CD4-positive, alpha-beta memory T cell (primary cell): ENCODE data around the gene ATP6V1G1. TPM values are rescaled to one million over a fixed set of nuclear protein-coding genes. Genes with fewer than 3 reads are reported as not detected.

Experiments used
- CTCF ChIA-PET: fragments of 350-600 bp; sonication (Branson Sonifier 250); formaldehyde crosslinking; loops from one replicate; lab custom pipeline; 2021; ENCODE audit warnings: inconsistent platforms; ENCODE audit not compliant: partially characterized antibody; lab: Charles Lee
- POLR2A ChIA-PET: fragments of 350-600 bp; sonication (Branson Sonifier 250); formaldehyde crosslinking; loops from one replicate; lab custom pipeline; 2021; ENCODE audit not compliant: partially characterized antibody; lab: Charles Lee
- DNase-seq, 5 donors: peaks; one replicate each; pipeline versions ENCODE4 v3.0.0 to v3.0.0-alpha.2; 2020 to 2022; ENCODE audit warnings: mixed read lengths in 1 of 5
- H3K27ac ChIP-seq: one replicate; pipeline ENCODE4 v1.7.0; 2013; ENCODE audit warnings: low read depth, low read length
- H3K27me3 ChIP-seq: 2 replicates; pipeline ENCODE4 v1.7.0; 2013; ENCODE audit warnings: mild to moderate bottlenecking, low read length, moderate library complexity; ENCODE audit not compliant: insufficient read depth
- H3K36me3 ChIP-seq: 2 replicates; pipeline ENCODE4 v1.7.0; 2013; ENCODE audit warnings: mild to moderate bottlenecking, low read length, moderate library complexity; ENCODE audit not compliant: insufficient read depth
- H3K4me1 ChIP-seq: 2 replicates; pipeline ENCODE4 v1.7.0; 2013; ENCODE audit warnings: mild to moderate bottlenecking, low read length, moderate library complexity; ENCODE audit not compliant: insufficient read depth
- H3K4me3 ChIP-seq, 2 donors: one replicate each; pipeline ENCODE4 v1.7.0; 2013; ENCODE audit warnings: low read length in 2 of 2, mild to moderate bottlenecking in 1 of 2
- H3K9me3 ChIP-seq, 2 donors: one replicate each; pipeline ENCODE4 v1.7.0; 2013; ENCODE audit warnings: low read length in 2 of 2, control low read depth in 1 of 2; ENCODE audit not compliant: control insufficient read depth in 1 of 2
- H3K27ac Mint-ChIP-seq, 7 donors: one replicate each; pipeline ENCODE4 v1.8.0; 2020 to 2021; ENCODE audit warnings: mixed read lengths in 7 of 7, mild to moderate bottlenecking in 6 of 7, inconsistent platforms in 3 of 7, moderate library complexity in 3 of 7
- H3K27me3 Mint-ChIP-seq, 2 donors: one replicate each; pipeline ENCODE4 v1.8.0; 2020 to 2021; ENCODE audit warnings: mixed read lengths in 2 of 2
- H3K36me3 Mint-ChIP-seq, 2 donors: one replicate each; pipeline ENCODE4 v1.8.0; 2020 to 2021; ENCODE audit warnings: mixed read lengths in 2 of 2, inconsistent platforms in 1 of 2, mild to moderate bottlenecking in 1 of 2
- H3K4me1 Mint-ChIP-seq, 4 donors: one replicate each; pipeline ENCODE4 v1.8.0; 2020 to 2021; ENCODE audit warnings: mixed read lengths in 4 of 4, mild to moderate bottlenecking in 1 of 4
- H3K4me3 Mint-ChIP-seq, 8 donors: one replicate each; pipeline ENCODE4 v1.8.0; 2020 to 2021; ENCODE audit warnings: mixed read lengths in 8 of 8, mild to moderate bottlenecking in 7 of 8, moderate library complexity in 6 of 8, inconsistent platforms in 3 of 8
- H3K9me3 Mint-ChIP-seq, 8 donors: one replicate each; pipeline ENCODE4 v1.8.0; 2020 to 2021; ENCODE audit warnings: mixed read lengths in 8 of 8, mild to moderate bottlenecking in 5 of 8, inconsistent platforms in 3 of 8, moderate library complexity in 1 of 8
- intact Hi-C: fragments of 100-400 bp; cut with micrococcal nuclease; formaldehyde crosslinking; loops from one replicate; pipeline ENCODE4 v1.15.1; 2023
- polyA plus RNA-seq, 2 donors: library from polyadenylated mRNA; unstranded; fragments of 300-500 nt; fragmentation: Illumina TruSeq; gene quantifications; one replicate each; pipeline ENCODE4 v1.2.3, GENCODE V29; 2021
- total RNA-seq, 2 experiments: library from RNA; stranded (reverse); gene quantifications; one replicate each; pipeline ENCODE4 v1.2.3, GENCODE V29; 2021

Gene ATP6V1G1
- total and polyA plus RNA-seq, 4 experiments from 2014 or later, result 121 to 449 (median 198) TPM

DNA sequence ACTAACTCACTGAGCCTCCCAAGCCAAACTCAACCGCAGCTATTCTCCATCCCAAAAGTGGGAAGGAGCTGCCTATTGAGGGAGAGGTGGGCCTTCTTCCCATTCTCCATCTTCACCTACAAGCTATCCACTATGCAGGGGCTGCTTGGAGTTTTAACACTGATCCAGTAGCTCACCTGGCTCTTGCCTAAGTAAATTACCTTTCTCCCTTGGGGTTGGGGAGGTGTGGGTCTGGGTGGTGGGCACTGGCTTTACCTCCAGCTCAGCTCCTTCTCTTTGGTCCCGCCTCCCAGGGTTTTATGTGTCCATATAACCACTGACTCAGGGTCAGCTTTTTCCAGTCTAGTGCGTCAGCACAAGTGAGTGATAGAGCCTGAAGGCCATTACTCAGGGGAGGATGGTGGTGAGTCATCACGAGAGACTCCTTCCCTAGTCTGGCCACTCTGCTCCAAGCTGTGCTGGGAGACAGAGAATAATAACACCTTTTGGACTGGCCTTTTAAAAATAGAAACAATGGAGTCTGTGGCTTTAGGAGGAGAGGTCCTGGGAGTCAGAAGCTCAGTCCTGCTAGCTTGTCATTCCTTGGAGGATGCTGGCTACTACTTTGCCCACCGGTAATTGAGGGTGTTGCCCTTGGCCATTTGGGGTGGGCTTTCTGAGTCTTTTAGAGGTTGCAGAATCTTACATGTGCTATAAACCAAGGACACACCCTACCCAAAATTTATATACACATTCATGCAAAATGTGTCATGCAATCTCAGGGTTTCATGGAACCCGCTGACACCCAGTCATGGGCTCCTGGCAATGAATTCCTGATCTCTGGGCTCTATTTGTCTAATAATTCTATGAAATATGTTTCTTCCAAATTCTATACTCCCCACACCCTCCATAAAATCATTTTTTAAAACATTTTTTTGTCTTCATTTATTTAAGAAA, 35.6 kb upstream of the ATP6V1G1 start:
- no peak for DNase-seq
- H3K9me3 ChIP-seq, result no peaks in the 10 kb centered on the region
- H3K27ac ChIP-seq, result no peak overlapping the region
- peaks cover 7 to 10% of the 10 kb centered on the region in 2 donors for H3K27me3 Mint-ChIP-seq
- intact Hi-C loops, result no loop called here
- H3K36me3 Mint-ChIP-seq, result no peaks in the 10 kb centered on the region
- POLR2A ChIA-PET, result interaction anchor here (1.2 kb wide), 1 partner anchor 40 kb away, joined by 3 read pairs; no protein-coding TSS in a partner anchor
- no peaks in the 10 kb centered on the region for H3K4me1 ChIP-seq
- no peaks in the 10 kb centered on the region for H3K4me1 Mint-ChIP-seq
- H3K27ac Mint-ChIP-seq, result no peak overlapping the region
- no peak overlapping the region for H3K4me3 Mint-ChIP-seq
- CTCF ChIA-PET, result interaction anchor here (1.0 to 1.1 kb wide), 2 partner anchors 41 to 101 kb away, joined by 3 to 6 read pairs; no protein-coding TSS in a partner anchor
- no peaks in the 10 kb centered on the region for H3K36me3 ChIP-seq
- H3K27me3 ChIP-seq, result no peaks in the 10 kb centered on the region
- peaks cover 0 to 11% (median 0%) of the 10 kb centered on the region in 8 donors for H3K9me3 Mint-ChIP-seq
- no peak overlapping the region for H3K4me3 ChIP-seq

DNA sequence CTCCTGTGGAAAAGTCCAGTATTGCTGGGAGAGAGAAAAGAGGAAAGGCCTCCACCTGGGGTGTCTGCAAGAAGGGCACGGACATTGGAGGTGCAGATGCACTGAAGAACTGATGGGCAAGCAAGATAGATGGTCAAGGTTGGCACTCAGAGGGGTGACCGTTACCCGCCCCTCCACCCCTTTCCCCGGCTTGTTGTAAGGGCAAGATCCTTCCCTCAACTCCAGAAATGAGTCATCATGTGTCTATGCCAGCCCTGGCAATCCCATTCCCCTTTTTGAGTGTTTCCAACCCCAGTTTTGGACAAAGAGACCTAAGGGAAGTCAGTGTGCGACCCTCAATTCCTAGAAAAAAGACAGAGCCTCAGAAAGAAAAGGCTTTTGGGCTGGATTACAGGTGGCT, 34.9 kb upstream of the ATP6V1G1 start:
- ChIA-PET POLR2A (no interaction called here), CTCF (no interaction called here)
- H3K9me3 Mint-ChIP-seq, result peaks cover 0 to 8% (median 0%) of the 10 kb centered on the region in 8 donors
- H3K4me3 ChIP-seq, result no peak overlapping the region
- H3K4me1 ChIP-seq, result no peaks in the 10 kb centered on the region
- no peaks in the 10 kb centered on the region for H3K9me3 ChIP-seq
- no peak for DNase-seq
- H3K27ac Mint-ChIP-seq, result no peak overlapping the region
- H3K4me3 Mint-ChIP-seq, result no peak overlapping the region
- no peak overlapping the region for H3K27ac ChIP-seq
- H3K36me3 ChIP-seq, result no peaks in the 10 kb centered on the region
- H3K36me3 Mint-ChIP-seq, result no peaks in the 10 kb centered on the region
- no peaks in the 10 kb centered on the region for H3K27me3 ChIP-seq
- intact Hi-C loops, result no loop called here
- H3K27me3 Mint-ChIP-seq, result peaks cover 6 to 7% of the 10 kb centered on the region in 2 donors
- no peaks in the 10 kb centered on the region for H3K4me1 Mint-ChIP-seq

DNA sequence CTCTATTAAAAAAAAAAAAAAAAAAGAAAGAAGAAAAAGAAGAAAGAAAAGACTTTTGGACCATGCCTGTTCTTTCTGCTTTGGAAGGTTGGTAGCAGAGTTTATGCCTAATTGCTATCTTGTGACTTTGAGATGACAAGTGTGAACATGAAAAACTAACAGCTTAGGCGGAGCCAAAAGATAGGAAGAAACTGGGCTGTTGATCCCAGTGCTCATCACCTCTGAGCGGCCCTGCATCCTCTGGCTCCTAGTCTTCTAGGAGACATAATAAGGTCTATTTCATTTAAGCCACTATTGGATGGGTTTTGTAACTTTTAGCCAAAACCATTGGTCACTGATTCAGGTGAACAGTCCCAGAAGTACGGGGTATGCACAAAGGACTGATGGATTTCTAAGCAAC, 34.4 kb upstream of the ATP6V1G1 start:
- no peak for DNase-seq
- Mint-ChIP-seq H3K4me1 (no peaks in the 10 kb centered on the region), H3K36me3 (no peaks in the 10 kb centered on the region), H3K9me3 (peaks cover 0 to 8% (median 0%) of the 10 kb centered on the region in 8 donors), H3K27me3 (peaks cover 6 to 7% of the 10 kb centered on the region in 2 donors), H3K4me3 (no peak overlapping the region), H3K27ac (no peak overlapping the region)
- POLR2A ChIA-PET, result no interaction called here
- Histone ChIP-seq H3K27ac (no peak overlapping the region), H3K36me3 (no peaks in the 10 kb centered on the region), H3K4me1 (no peaks in the 10 kb centered on the region), H3K27me3 (no peaks in the 10 kb centered on the region), H3K4me3 (no peak overlapping the region), H3K9me3 (no peaks in the 10 kb centered on the region)
- CTCF ChIA-PET, result no interaction called here
- intact Hi-C loops, result no loop called here

DNA sequence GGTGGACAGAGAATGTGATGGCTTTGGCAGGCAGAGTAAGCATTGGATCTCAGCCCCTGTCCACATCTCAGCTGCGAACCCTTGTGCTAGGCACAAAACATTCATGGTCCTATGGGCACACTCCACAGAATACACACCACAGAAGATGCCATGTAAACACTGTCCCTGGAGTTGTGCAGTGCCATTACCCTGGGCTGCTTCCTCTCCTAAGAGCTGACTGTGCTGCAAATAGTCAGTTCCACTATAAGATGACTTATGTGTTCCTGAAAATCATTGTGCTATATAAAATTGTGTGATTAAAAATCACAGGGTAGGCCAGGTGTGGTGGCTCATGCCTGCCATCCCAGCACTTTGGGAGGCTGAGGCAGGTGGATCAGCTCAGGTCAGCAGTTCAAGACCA, 31.9 kb upstream of the ATP6V1G1 start:
- ChIA-PET CTCF (interaction anchor here (1.0 kb wide), 1 partner anchor 18 kb away, joined by 3 read pairs; no protein-coding TSS in a partner anchor), POLR2A (interaction anchor here (0.7 kb wide), 1 partner anchor 55 kb away, joined by 3 read pairs; the partner anchor contains the start of gene TMEM268)
- Mint-ChIP-seq H3K4me3 (no peak overlapping the region), H3K27ac (no peak overlapping the region), H3K9me3 (peaks cover 0 to 6% (median 0%) of the 10 kb centered on the region in 8 donors), H3K4me1 (no peaks in the 10 kb centered on the region), H3K27me3 (peaks cover 4% of the 10 kb centered on the region in 2 donors), H3K36me3 (no peaks in the 10 kb centered on the region)
- Histone ChIP-seq H3K36me3 (no peaks in the 10 kb centered on the region), H3K9me3 (no peaks in the 10 kb centered on the region), H3K27ac (no peak overlapping the region), H3K4me1 (no peaks in the 10 kb centered on the region), H3K27me3 (no peaks in the 10 kb centered on the region), H3K4me3 (no peak overlapping the region)
- no peak for DNase-seq
- intact Hi-C loops, result no loop called here

DNA sequence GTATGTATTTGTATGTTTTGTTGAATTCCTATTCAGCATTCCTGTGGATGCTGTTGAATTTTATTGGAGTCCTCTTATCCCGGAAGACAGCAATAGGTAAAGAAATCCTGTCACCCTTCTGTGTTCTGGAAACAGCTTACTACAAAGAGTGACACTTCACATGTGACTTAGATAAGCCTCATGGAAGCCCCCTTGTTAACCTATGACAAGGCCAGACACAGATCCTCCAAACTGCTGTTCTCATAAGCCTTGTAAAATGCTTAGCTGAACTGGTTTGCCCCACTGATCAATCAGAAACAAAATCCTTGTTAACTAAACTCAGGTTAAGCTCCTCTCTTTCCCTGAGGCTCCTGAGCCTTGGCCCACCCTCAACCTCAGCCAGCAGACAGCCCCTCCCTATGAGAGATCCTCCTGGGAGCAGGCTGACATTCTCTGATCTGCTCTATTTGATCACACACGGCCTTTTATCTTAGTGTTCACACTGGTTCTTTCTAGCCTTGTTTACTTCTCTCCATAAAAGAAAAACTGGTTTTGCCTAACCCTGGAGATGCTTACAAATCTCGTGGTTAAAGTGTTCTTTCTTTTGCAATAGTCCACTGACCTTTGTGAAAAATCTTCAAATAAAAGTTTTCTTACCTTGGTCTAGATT, 29.4 kb upstream of the ATP6V1G1 start:
- intact Hi-C loops, result no loop called here
- Histone ChIP-seq H3K27ac (no peak overlapping the region), H3K36me3 (no peaks in the 10 kb centered on the region), H3K9me3 (no peaks in the 10 kb centered on the region), H3K4me3 (no peak overlapping the region), H3K4me1 (no peaks in the 10 kb centered on the region), H3K27me3 (no peaks in the 10 kb centered on the region)
- Mint-ChIP-seq H3K9me3 (peaks cover 0 to 6% (median 0%) of the 10 kb centered on the region in 8 donors), H3K27me3 (peaks cover 9 to 13% of the 10 kb centered on the region in 2 donors), H3K4me1 (no peaks in the 10 kb centered on the region), H3K4me3 (no peak overlapping the region), H3K27ac (no peak overlapping the region), H3K36me3 (no peaks in the 10 kb centered on the region)
- POLR2A ChIA-PET, result no interaction called here
- no peak for DNase-seq
- CTCF ChIA-PET, result no interaction called here

DNA sequence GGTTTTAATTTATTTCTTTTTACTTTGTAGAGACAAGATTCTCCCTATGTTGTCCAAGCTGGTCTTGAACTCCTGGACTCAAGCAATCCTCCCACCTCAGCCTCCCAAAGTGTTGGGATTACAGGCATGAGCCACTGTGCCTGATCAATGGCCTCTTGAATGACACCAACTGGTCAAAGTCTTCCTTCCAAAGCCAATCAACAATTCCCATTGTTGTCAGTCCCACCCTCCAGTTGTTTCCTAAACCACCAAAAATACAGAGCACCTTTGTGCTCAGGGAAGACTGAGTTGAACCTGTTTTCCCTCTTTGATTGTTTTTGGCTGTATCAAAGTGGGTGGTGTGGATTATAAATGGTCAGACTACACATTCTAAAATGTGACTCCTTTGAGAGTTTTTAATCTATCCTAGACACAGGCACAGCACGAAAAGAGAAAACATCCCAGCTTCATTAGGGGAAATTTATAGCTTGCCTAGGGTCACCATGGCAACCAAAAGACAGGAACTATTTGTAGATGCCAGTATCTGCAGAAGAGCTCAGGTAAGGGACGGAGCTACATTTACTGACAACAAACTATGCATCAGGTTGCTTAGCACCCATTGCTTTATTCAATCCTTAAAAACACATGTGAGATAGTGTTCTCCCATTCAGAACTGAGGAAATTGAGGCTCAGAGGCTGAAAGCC, 27.6 kb upstream of the ATP6V1G1 start:
- no peak overlapping the region for H3K27ac Mint-ChIP-seq
- no peak overlapping the region for H3K4me3 Mint-ChIP-seq
- H3K27me3 Mint-ChIP-seq, result peaks cover 6 to 13% of the 10 kb centered on the region in 2 donors
- no peak for DNase-seq
- no peaks in the 10 kb centered on the region for H3K4me1 ChIP-seq
- CTCF ChIA-PET, result interaction anchor here (1.1 kb wide), 1 partner anchor 15 kb away, joined by 5 read pairs; no protein-coding TSS in a partner anchor
- POLR2A ChIA-PET, result no interaction called here
- H3K9me3 ChIP-seq, result no peaks in the 10 kb centered on the region
- no peaks in the 10 kb centered on the region for H3K4me1 Mint-ChIP-seq
- no peaks in the 10 kb centered on the region for H3K36me3 ChIP-seq
- H3K27ac ChIP-seq, result no peak overlapping the region
- H3K27me3 ChIP-seq, result no peaks in the 10 kb centered on the region
- H3K4me3 ChIP-seq, result no peak overlapping the region
- peaks cover 0 to 6% (median 0%) of the 10 kb centered on the region in 8 donors for H3K9me3 Mint-ChIP-seq
- no peaks in the 10 kb centered on the region for H3K36me3 Mint-ChIP-seq
- intact Hi-C loops, result no loop called here
